ENCODE results near the gene GUCA2B.

DNA sequence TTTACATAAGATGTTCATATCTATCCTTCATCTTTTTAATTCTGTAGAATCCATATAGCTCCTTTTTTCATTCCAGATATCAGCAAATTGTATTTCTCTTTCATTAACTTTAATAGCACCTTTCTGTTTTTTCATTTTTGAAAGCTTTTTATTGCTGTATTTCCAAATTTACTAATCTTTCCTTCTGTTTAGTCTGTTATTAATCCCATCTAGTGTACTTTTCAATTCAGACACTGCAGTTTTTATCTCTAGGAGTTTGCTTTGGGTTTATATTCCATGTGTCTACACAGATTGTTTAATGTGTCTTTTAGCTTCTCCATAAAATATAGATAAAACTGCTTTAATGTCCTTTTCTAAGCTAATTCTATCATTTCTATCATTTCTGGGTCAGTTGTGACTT is 48.8 kb downstream of the GUCA2B start:
- no peak for TF ChIP-seq POLR2A (IDR thresholded peaks at IDR 0.05)
- TF ChIP-seq, protein P1, sequence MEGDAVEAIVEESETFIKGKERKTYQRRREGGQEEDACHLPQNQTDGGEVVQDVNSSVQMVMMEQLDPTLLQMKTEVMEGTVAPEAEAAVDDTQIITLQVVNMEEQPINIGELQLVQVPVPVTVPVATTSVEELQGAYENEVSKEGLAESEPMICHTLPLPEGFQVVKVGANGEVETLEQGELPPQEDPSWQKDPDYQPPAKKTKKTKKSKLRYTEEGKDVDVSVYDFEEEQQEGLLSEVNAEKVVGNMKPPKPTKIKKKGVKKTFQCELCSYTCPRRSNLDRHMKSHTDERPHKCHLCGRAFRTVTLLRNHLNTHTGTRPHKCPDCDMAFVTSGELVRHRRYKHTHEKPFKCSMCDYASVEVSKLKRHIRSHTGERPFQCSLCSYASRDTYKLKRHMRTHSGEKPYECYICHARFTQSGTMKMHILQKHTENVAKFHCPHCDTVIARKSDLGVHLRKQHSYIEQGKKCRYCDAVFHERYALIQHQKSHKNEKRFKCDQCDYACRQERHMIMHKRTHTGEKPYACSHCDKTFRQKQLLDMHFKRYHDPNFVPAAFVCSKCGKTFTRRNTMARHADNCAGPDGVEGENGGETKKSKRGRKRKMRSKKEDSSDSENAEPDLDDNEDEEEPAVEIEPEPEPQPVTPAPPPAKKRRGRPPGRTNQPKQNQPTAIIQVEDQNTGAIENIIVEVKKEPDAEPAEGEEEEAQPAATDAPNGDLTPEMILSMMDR (IDR thresholded peaks at IDR 0.05 in 4 of 5, conservative IDR thresholded peaks at IDR 0.05 in 1 of 5): no peak
